Gastrocnemius medialis (tissue), 4 donors: ENCODE results near the gene MLLT10.

ENCODE experiments used
- CTCF ChIP-seq, 5 experiments: fragments of 450-650 bp in 3 of 5; fragments of 200-600 bp in 2 of 5; sonication (generic) in 2 of 5; IDR thresholded peaks in 4 of 5; conservative IDR thresholded peaks in 1 of 5; 1 replicate in 4 of 5; 2 replicates in 1 of 5; pipeline ENCODE4 v1.5.1; 2016 to 2019; ENCODE audit warnings: antibody characterized with exemption in 5 of 5, mild to moderate bottlenecking in 3 of 5, moderate library complexity in 3 of 5
- POLR2A ChIP-seq, 2 donors: fragments of 450-650 bp; IDR thresholded peaks; one replicate each; pipeline ENCODE4 v1.6.1; 2017; ENCODE audit warnings: antibody characterized with exemption in 2 of 2, mild to moderate bottlenecking in 2 of 2, moderate library complexity in 2 of 2

GRCh38 chr10:21593986-21594385 lies 60.0 kb downstream of the MLLT10 start:
- TF ChIP-seq POLR2A (IDR thresholded peaks at IDR 0.05), result no peak
- no peak for TF ChIP-seq CTCF (IDR thresholded peaks at IDR 0.05 in 4 of 5, conservative IDR thresholded peaks at IDR 0.05 in 1 of 5)
